GM12892 (cell line): Measurements from ENCODE around the gene SPDEF.

ENCODE experiments used
- POLR2A ChIP-seq: IDR thresholded peaks from 2 replicates; pipeline ENCODE4 v1.6.1; 2011; ENCODE audit warnings: low read depth, low read length, control low read depth
- POLR2AphosphoS5 ChIP-seq: IDR thresholded peaks from 2 replicates; pipeline ENCODE4 v1.6.1; 2011; ENCODE audit warnings: low read depth, low read length, control low read depth
- TAF1 ChIP-seq: IDR thresholded peaks from 2 replicates; pipeline ENCODE4 v1.6.1; 2011; ENCODE audit warnings: low read depth, mild to moderate bottlenecking, control low read depth, low read length, borderline replicate concordance

DNA sequence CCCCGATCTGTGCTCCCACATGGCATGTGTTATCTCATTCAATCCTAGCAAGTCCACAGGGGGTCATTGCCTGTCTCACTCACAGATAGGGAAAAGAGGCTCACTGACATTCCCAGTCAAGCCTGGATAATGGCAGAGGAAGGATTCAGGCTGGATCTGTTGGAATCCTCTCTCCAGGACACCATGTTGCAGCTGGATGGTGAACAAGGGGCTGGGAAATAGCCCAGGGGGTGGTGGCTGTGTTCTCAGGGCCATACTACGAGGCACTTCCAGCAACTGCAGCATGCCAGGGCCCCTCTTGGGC lies 5.0 kb upstream of the SPDEF start:
- TF ChIP-seq POLR2AphosphoS5: no peak
- no peak for TF ChIP-seq POLR2A
- TF ChIP-seq TAF1: no peak
